SU-DHL-6 (cell line): ENCODE measurements around the gene MYOG.

ENCODE experiments used
- CTCF ChIP-seq: fragments of 200-600 bp; sonication (generic); IDR thresholded peaks from one replicate; pipeline ENCODE4 v1.5.1; 2017; ENCODE audit warnings: antibody characterized with exemption, mild to moderate bottlenecking, low read length, moderate library complexity; ENCODE audit not compliant: insufficient read depth, poor library complexity, severe bottlenecking
- EZH2phosphoT487 ChIP-seq: fragments of 200-600 bp; sonication (generic), shearing (Covaris generic); conservative IDR thresholded peaks from 2 replicates; pipeline ENCODE4 v1.6.1; 2018; ENCODE audit warnings: mild to moderate bottlenecking, antibody characterized with exemption, low read length, moderate library complexity, mixed read lengths

GRCh38 chr1:203101813-203102634, 16.2 kb upstream of the MYOG start:
- no peak for TF ChIP-seq CTCF
- no peak for TF ChIP-seq EZH2phosphoT487
